Hypothalamus (tissue), 51 donors: ENCODE data around the gene CHSY1.

Source experiments
- DNase-seq, 51 donors: peaks; one replicate each; lab custom pipeline; 2025; lab: John Stamatoyannopoulos, UW

Gene CHSY1

DNA sequence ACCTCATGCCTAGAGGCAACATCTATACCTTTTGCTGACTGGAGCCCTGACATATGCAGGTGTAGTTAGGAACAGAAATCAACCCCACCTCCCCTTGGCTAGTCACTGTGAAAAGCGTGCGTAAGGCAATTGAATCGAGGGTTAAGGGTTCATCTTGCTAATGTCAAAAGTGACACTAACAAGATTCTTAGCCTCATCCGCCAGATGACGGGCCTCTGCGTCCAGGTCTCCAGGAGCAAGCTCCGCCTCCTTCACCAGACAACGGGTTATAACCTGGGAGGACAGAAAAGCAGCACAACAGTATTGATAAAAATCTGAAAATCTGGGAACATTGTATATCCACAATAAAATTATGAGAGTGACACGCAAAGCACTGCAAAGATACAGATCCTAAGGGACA is 20.7 kb upstream of the CHSY1 start:
- no peak for DNase-seq

DNA sequence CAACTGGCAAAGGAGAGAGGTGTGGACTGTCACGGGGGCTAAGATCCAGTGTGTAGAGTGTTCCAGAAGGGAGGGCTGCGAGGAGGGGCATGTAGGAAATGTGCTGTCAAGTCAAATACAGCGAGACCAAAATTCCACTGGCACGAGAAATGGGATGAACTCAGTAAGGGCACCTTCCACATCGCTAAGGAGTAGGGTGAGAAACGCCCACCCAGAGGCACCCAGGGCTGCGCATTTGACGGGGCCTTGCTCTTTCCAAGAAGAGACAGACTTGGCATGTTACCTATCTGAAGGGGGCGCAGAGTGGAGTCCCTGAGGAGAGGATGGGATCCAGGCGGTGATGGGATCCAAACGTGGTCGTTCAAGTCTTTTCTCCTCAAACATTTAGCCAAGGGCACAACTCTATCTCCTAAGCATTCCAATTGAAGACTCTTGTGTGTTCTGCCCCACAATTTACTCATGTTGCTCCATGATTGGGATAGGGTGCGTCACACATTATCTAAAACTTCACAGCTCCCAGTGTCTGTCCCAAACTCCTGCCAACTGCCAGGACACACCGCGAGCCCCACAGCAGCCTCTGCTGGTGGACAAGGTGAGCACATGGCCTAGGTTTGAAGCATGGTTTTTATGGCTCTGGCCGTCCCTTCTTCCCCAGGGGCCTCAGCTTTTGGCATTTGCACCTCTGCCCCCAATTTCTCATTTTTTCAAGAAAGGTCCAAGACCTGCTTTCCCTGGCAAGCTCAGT is 17.8 kb upstream of the CHSY1 start:
- no peak for DNase-seq

DNA sequence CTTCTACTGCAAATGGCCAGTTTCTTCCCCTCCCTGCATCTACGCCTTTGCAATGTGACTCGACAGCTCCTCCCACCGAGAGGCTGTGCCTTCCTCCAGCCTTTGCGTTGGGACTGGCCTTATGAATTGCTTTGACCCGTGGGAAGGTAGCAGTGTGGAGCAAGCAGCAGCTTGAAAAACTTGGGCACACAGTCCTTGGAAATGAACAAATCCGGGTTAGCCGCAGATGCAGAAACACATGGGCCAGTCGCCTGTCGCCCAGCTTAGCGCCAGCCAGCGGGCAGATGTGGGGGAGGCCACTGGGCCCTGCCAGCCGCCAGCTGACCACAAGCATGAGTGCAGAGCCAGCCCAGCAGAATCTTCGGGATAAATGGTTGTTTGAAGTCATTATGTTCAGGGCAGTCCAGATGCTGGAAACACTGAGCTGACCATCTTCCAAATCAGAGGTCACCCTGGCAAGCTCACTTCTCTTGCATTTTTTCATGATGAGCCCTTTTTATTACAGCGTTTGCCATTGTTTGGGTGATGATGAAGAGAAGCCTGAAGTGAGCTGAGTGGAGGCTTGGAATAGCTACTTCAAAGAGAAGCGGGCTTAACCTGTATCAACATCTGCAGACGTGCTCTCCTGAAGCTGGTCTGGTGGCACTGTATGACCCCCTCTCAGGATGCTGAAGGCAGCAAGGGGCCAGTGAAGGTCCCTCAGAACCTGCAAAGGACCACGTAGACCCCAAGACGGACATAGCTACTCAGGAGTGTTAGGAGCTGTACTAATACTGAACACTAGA is 15.7 kb upstream of the CHSY1 start:
- peak in 31 of 51 donors; percentile 16 to 73 (median 45) for DNase-seq

GRCh38 chr15:101266787-101267186 is 14.9 kb upstream of the CHSY1 start:
- DNase-seq: no peak

GRCh38 chr15:101266034-101266433 is 14.2 kb upstream of the CHSY1 start:
- DNase-seq: peak in 1 of 51 donors; percentile 19

GRCh38 chr15:101264911-101265641 is 13.2 kb upstream of the CHSY1 start:
- no peak for DNase-seq

- DNase-seq: no peak
These were observed 12.2 kb upstream of the CHSY1 start for GRCh38 chr15:101264011-101264410.

- DNase-seq: no peak
These were observed 10.7 kb upstream of the CHSY1 start for GRCh38 chr15:101262551-101262950.

DNA sequence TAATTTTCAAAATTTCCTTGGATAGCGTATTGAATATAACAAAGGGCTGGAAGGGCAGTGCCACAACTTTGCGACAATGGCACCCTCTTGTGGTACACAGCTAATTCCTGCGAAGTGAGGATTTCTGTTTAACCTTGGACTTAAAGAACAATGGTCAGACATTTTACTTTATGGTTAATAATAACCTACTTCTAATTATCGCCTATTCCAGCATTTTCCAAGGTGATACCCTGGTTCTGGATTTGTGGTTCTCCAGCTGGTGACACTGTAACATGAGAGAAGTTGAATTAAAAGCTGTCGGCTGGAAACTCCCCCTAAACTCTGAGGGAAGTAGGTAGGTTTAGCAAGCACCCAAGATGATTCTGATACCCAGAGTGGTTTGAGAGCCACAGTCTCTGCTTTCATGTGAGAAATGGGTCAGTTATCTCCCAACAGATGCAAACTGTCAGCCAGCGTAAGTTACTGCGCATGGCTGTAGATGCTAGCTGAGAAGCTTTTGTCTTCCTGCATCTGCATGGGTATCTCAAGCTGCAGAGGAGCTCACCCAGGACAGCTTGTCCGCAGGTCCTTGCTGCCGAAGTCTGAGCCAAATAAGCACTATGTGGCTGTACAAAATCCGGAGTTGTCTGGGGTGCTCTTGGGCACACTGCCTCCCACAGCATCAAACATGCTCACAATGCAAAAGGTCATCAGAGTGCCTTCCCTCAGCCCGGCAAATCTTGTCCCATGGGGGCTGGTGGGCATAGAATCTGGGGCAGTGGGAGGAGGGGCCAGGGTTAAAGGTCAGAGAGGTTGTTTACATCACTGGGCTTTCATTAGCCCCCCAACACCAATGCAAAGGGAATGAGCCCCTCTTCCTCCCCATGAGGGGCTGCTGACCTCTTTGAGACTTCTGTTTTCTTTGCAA is 6.6 kb upstream of the CHSY1 start:
- DNase-seq: peak in 27 of 51 donors; percentile 4 to 67 (median 37)

GRCh38 chr15:101256757-101257156 is 4.9 kb upstream of the CHSY1 start:
- DNase-seq: no peak

DNA sequence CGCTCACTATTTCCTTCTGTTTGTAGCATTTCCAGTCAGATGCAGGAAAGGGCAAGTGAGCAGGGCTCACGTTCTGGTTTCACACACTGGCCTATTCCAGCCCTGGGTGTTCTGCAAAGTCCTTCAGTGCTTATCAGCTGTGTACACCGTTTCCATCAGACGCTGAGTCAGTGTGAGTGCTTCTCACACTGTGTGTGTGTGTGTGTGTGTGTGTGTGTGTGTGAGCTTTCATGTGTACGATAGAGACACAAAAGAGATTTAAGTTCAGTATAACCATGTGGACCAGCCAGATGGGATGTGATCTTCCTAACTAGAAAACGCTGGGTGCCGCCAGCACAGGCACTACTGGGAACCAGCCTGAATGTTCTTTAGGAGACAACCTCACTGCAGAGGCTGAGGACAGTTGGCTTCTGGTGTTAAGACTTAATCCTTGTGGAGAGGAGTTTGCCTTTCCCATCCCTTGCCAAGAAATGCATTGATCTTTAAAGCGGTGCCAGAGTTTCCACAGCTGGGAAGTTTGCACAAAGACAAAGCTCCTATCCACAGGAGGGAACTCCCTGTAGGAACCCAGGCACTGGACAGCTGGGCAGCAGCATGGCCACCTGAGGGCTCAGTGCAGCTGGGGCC is 3.9 kb upstream of the CHSY1 start:
- no peak for DNase-seq

GRCh38 chr15:101255051-101255395 is 3.2 kb upstream of the CHSY1 start:
- no peak for DNase-seq

GRCh38 chr15:101254157-101255050 is 2.6 kb upstream of the CHSY1 start:
- DNase-seq: no peak

GRCh38 chr15:101252836-101253235 is 988 bp upstream of the CHSY1 start:
- no peak for DNase-seq

DNA sequence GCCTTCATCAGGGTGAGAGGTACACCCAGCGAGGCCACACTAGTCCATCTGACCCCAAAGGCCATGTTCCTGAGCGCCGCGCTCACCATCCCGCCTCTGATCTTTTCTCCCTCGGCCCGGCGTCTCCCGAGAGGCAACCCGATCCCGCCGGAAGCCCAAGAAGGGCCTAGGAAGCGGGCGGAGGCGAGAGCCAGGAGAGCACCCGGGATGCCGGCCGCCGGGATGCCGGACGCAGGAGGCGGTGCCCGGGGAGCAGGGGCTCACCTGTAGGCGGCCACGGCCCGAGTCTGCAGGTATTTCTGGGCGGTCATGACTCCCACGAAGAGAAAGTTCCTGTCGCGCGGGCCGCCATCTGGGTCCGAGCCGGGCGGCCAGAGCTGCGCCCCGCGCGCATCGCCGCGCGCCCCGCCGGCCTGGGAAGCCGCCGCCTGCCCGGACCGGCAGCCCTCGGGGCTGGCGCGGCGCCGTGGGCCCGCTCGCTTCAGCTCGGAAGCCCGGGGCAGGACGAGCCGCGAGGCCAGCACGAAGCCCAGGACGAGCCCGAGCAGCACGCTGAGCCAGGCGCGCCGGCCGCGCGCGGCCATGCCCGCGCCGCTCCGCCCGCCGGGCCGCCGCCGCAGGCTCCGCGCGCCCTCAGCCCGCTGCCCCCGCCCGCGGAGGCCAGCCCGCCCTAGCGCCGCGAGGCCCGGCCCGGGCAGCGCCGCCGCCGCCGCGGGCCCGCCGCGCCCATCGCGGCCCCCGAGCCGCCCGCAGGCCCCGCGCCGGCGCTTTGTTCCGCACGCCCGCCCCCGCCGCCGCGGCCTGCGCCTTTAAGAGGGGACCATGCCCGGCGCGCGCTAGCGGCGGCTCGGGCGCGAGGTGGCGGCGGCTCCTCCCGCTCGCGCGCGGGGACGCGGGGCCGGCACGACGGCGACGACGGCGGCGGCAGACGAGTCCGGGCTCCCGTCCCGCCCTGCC is 697 bp downstream of the CHSY1 start:
- peak in 5 of 51 donors; percentile 11 to 80 (median 67) for DNase-seq

GRCh38 chr15:101250341-101250831 is 1.5 kb downstream of the CHSY1 start:
- DNase-seq: no peak

- DNase-seq: no peak
These were observed 3.6 kb downstream of the CHSY1 start for GRCh38 chr15:101248274-101248673.
